HepG2 (cell line): ENCODE results near the gene CENPP. TPM values are rescaled to one million over a fixed set of nuclear protein-coding genes. Genes with fewer than 3 reads are reported as not detected.

Experiments used
- ATAC-seq: fragments of 200-7000 bp; cut with Tn5 transposase; 3 replicates; pipeline ENCODE4 v1.9.1; 2020; ENCODE audit warnings: mild to moderate bottlenecking, moderate library complexity
- BruUV-seq: library from RNA; stranded (reverse); fragments of 400-500 nt; replicated peaks from 2 replicates; lab custom pipeline; 2021; lab: Mats Ljungman, UMichigan
- CTCF ChIA-PET: fragments of 300-600 bp; formaldehyde crosslinking; extraction: SDS; loops from one replicate; lab custom pipeline; 2021; ENCODE audit warnings: low total read pairs, inconsistent platforms, low intra/inter-chr PET ratio; lab: Yijun Ruan, JAX
- POLR2A ChIA-PET: fragments of 350-600 bp; sonication (Branson Sonifier 250); formaldehyde crosslinking; loops from one replicate; lab custom pipeline; 2020; ENCODE audit warnings: antibody characterized with exemption, inconsistent platforms; lab: Yijun Ruan, JAX
- DNase-seq: peaks from one replicate; pipeline ENCODE4 v3.0.0-alpha.2; 2015; ENCODE audit warnings: low spot score
- FAIRE-seq: peaks from 3 replicates; lab custom pipeline; 2011; peaks lifted over from hg19 to GRCh38; lab: Jason Lieb, UNC
- H2AFZ ChIP-seq: one replicate; pipeline ENCODE4 v1.6.1; 2011; ENCODE audit warnings: low read length, inconsistent platforms
- H3K27ac ChIP-seq: fragments of 300-600 bp; 3 replicates; pipeline ENCODE4 v1.8.0; 2011; ENCODE audit warnings: mixed run types, mild to moderate bottlenecking, mixed read lengths, low read length, inconsistent platforms; ENCODE audit not compliant: insufficient read depth; ENCODE audit errors: extremely low read length
- H3K27me3 ChIP-seq, 2 experiments: fragments of 200-600 bp in 1 of 2; 2 replicates in 1 of 2; 3 replicates in 1 of 2; pipeline versions ENCODE4 v1.6.0 to v1.8.0; 2011; ENCODE audit warnings: low read length in 2 of 2, mild to moderate bottlenecking in 2 of 2, moderate library complexity in 2 of 2, inconsistent platforms in 1 of 2; ENCODE audit not compliant: insufficient read depth in 2 of 2, control insufficient read depth in 1 of 2
- H3K36me3 ChIP-seq, 2 experiments: fragments of 200-600 bp in 1 of 2; replicated peaks in 1 of 2; 2 replicates in 1 of 2; 3 replicates in 1 of 2; pipeline versions ENCODE4 v1.5.1 to v1.8.0; 2011; ENCODE audit warnings: low read length in 2 of 2, inconsistent platforms in 1 of 2; ENCODE audit not compliant: insufficient read depth in 2 of 2, control insufficient read depth in 1 of 2
- H3K4me1 ChIP-seq: 2 replicates; pipeline ENCODE4 v1.5.1; 2012; ENCODE audit warnings: low read length, inconsistent platforms; ENCODE audit not compliant: insufficient read depth
- H3K4me2 ChIP-seq: 2 replicates; pipeline ENCODE4 v1.6.0; 2011; ENCODE audit warnings: low read depth, low read length, inconsistent platforms
- H3K4me3 ChIP-seq, 3 experiments: fragments of 200-600 bp in 1 of 3; sonication (generic), shearing (Covaris generic) in 1 of 3; replicated peaks in 1 of 3; 2 replicates each; pipeline ENCODE4 v1.5.1; 2011 to 2016; ENCODE audit warnings: low read length in 3 of 3, inconsistent platforms in 2 of 3, low read depth in 2 of 3, mild to moderate bottlenecking in 2 of 3, control low read depth in 1 of 3, mixed read lengths in 1 of 3; ENCODE audit not compliant: insufficient read depth in 1 of 3
- H3K79me2 ChIP-seq: one replicate; pipeline ENCODE4 v1.6.1; 2011; ENCODE audit warnings: low read length, inconsistent platforms; ENCODE audit not compliant: insufficient read depth
- H3K9ac ChIP-seq: 2 replicates; pipeline ENCODE4 v1.6.0; 2011; ENCODE audit warnings: mild to moderate bottlenecking, low read depth, low read length, inconsistent platforms; ENCODE audit not compliant: insufficient read depth
- H3K9me3 ChIP-seq: 2 replicates; pipeline ENCODE4 v1.5.1; 2012; ENCODE audit warnings: mild to moderate bottlenecking, low read length
- H4K20me1 ChIP-seq: 2 replicates; pipeline ENCODE4 v1.6.0; 2011; ENCODE audit warnings: inconsistent platforms, mild to moderate bottlenecking, low read length, moderate library complexity; ENCODE audit not compliant: insufficient read depth
- BHLHE40 ChIP-seq: IDR thresholded peaks from 2 replicates; pipeline ENCODE4 v1.6.1; 2011; ENCODE audit warnings: low read length, improper control_type of control experiment
- CBX5 ChIP-seq: sonication (generic); formaldehyde crosslinking; IDR thresholded peaks from 2 replicates; pipeline ENCODE4 v1.4.0; 2020; ENCODE audit warnings: missing genetic modification reagents, borderline replicate concordance
- CENPX ChIP-seq: sonication (generic); formaldehyde crosslinking; IDR thresholded peaks from 2 replicates; pipeline ENCODE4 v1.9.0; 2021; ENCODE audit warnings: mild to moderate bottlenecking, missing genetic modification reagents, moderate library complexity
- MAFF ChIP-seq: IDR thresholded peaks from 2 replicates; pipeline ENCODE4 v1.6.1; 2011; ENCODE audit warnings: low read depth, low read length, improper control_type of control experiment
- MBNL3 ChIP-seq: fragments of 250-450 bp; sonication (Bioruptor Pico); conservative IDR thresholded peaks from 2 replicates; pipeline ENCODE4 v1.8.0; 2022; ENCODE audit warnings: mild to moderate bottlenecking, inconsistent platforms
- MEF2D ChIP-seq: sonication (generic); formaldehyde crosslinking; IDR thresholded peaks from 2 replicates; pipeline ENCODE4 v1.5.1; 2020; ENCODE audit warnings: mild to moderate bottlenecking, missing genetic modification reagents
- MYC ChIP-seq: sonication (generic); formaldehyde crosslinking; IDR thresholded peaks from 2 replicates; pipeline ENCODE4 v1.9.0; 2021; ENCODE audit warnings: missing genetic modification reagents, borderline replicate concordance
- REST ChIP-seq, 2 experiments: IDR thresholded peaks; 2 replicates each; pipeline ENCODE4 v1.6.1; 2011 to 2012; ENCODE audit warnings: low read length in 2 of 2, borderline replicate concordance in 1 of 2, low read depth in 1 of 2, mild to moderate bottlenecking in 1 of 2, moderate library complexity in 1 of 2
- SCMH1 ChIP-seq: sonication (generic); formaldehyde crosslinking; IDR thresholded peaks from 2 replicates; pipeline ENCODE4 v1.9.0; 2021; ENCODE audit warnings: missing genetic modification reagents, mild to moderate bottlenecking, borderline replicate concordance
- TP53 ChIP-seq: sonication (generic); formaldehyde crosslinking; conservative IDR thresholded peaks from 2 replicates; pipeline ENCODE4 v1.4.0; 2020; ENCODE audit warnings: missing genetic modification reagents
- ZNF180 ChIP-seq: sonication (generic); formaldehyde crosslinking; IDR thresholded peaks from 2 replicates; pipeline ENCODE4 v1.4.0; 2020; ENCODE audit warnings: low read depth, missing genetic modification reagents, borderline replicate concordance
- ZNF468 ChIP-seq: sonication (generic); formaldehyde crosslinking; IDR thresholded peaks from 2 replicates; pipeline ENCODE4 v1.8.0; 2022; ENCODE audit warnings: mild to moderate bottlenecking, moderate library complexity, missing genetic modification reagents
- ZNF883 ChIP-seq: sonication (generic); formaldehyde crosslinking; IDR thresholded peaks from 2 replicates; pipeline ENCODE4 v1.5.1; 2020; ENCODE audit warnings: mild to moderate bottlenecking, missing genetic modification reagents; ENCODE audit errors: not compliant biosample characterization
- WGBS: methylation state at CpG from one replicate; pipeline ENCODE4 v1.1.6; 2017; ENCODE audit warnings: low lambda C conversion rate; 5-methylcytosine and 5-hydroxymethylcytosine counted together
- in situ Hi-C: cut with HindIII; loops from 2 replicates; pipeline ENCODE4 v1.10.0; 2017; ENCODE audit warnings: low pct_unique_long_range_greater_than_20kb; ENCODE audit not compliant: extremely low pct_ligation_motif_present
- intact Hi-C: fragments of 100-400 bp; cut with micrococcal nuclease; formaldehyde crosslinking; loops from one replicate; pipeline ENCODE4 v1.10.0; 2022; ENCODE audit not compliant: unreplicated experiment
- polyA plus RNA-seq, 8 experiments: library from polyadenylated mRNA; depleted of rRNA in 3 of 8; stranded (reverse) in 7 of 8; unstranded in 1 of 8; fragments of >200 nt; fragmentation: Illumina TruSeq in 4 of 8; extraction: Trizol in 4 of 8; gene quantifications; 2 replicates each; pipeline versions ENCODE4 v1.2.1 to v1.2.3, GENCODE V29; 2011 to 2016; ENCODE audit warnings: low read depth in 4 of 8, missing spikeins in 1 of 8, mixed read lengths in 1 of 8; ENCODE audit not compliant: insufficient read depth in 1 of 8
- total RNA-seq, 5 experiments: library from RNA; depleted of rRNA; stranded (reverse); fragments of >200 nt; fragmentation: Illumina TruSeq; extraction: Trizol; gene quantifications; 2 replicates each; pipeline ENCODE4 v1.2.3, GENCODE V29; 2016; ENCODE audit warnings: low read depth in 1 of 5

The CENPP gene
- total and polyA plus RNA-seq, 2 of the 13 experiments (the other 11 are each of a cell fraction or from before 2014, with no cell fraction given): 2.0 to 11.4 TPM

DNA sequence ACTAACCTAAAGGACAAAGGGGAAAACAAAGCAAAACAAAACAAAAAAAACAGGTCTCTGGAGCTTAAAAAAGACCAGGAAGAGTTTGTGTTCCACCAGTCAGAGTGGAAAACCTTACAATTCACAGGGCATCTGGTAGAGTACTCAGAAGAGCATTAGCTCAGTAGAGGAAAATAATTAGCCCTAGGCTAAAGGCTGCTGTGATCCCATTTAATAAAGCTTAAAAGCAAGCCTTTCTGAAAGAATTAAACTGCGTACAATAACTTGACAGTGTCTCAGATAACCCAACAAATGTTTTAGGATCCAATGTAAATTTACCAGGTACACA lies 202.7 kb downstream of the CENPP start:
- H3K36me3 ChIP-seq: no peaks in the 10 kb centered on the region
- no peaks in the 10 kb centered on the region for H4K20me1 ChIP-seq
- H3K4me1 ChIP-seq: 0 out of 2 replicates have a peak, but pooled peaks cover 2% of the 10 kb centered on the region
- no peak overlapping the region for H3K9ac ChIP-seq
- TF ChIP-seq MYC (CRISPR knock-in tag): no peak
- no peak for TF ChIP-seq SCMH1 (CRISPR knock-in tag)
- no peak for TF ChIP-seq CENPX (CRISPR knock-in tag)
- no peak for TF ChIP-seq MBNL3 (CRISPR knock-in tag)
- no peak for TF ChIP-seq ZNF468
- TF ChIP-seq REST (IDR thresholded peaks at IDR 0.05; ENCODE audit: borderline replicate concordance in 1 of 2, low read depth in 1 of 2, low read length in 2 of 2): no peak
- no peak for TF ChIP-seq MEF2D
- no peak for TF ChIP-seq CBX5
- TF ChIP-seq BHLHE40: no peak
- TF ChIP-seq TP53 (CRISPR knock-in tag): no peak
- no peak for TF ChIP-seq ZNF883
- TF ChIP-seq MAFF: no peak
- no peak for TF ChIP-seq ZNF180
- no peak overlapping the region for H2AFZ ChIP-seq
- intact Hi-C loops: no loop called here
- no peak for DNase-seq
- H3K27ac ChIP-seq: no peak overlapping the region
- no peak for ATAC-seq
- CTCF ChIA-PET: no interaction called here
- H3K79me2 ChIP-seq: no peaks in the 10 kb centered on the region
- no peak overlapping the region for H3K4me3 ChIP-seq
- no peak for FAIRE-seq
- POLR2A ChIA-PET: no interaction called here
- H3K9me3 ChIP-seq: no peaks in the 10 kb centered on the region
- WGBS: 95% methylated on average over 1 of the region's 1 CpG
- in situ Hi-C loops: no loop called here
- no peaks in the 10 kb centered on the region for H3K27me3 ChIP-seq
- no TSS peak for BruUV-seq
- H3K4me2 ChIP-seq: no peak overlapping the region
